HepG2 (cell line): ENCODE measurements around the gene HMG20B.

ENCODE experiments used
- EP300 ChIP-seq, 3 experiments: sonication (generic) in 1 of 3; formaldehyde crosslinking in 1 of 3; IDR thresholded peaks; 2 replicates each; pipeline versions ENCODE4 v1.5.1 to v1.6.1; 2011 to 2020; ENCODE audit warnings: low read depth in 2 of 3, low read length in 2 of 3, borderline replicate concordance in 1 of 3, improper control_type of control experiment in 1 of 3, mild to moderate bottlenecking in 1 of 3, missing genetic modification reagents in 1 of 3, moderate library complexity in 1 of 3
- IRF9 ChIP-seq: sonication (generic); formaldehyde crosslinking; IDR thresholded peaks from 2 replicates; pipeline ENCODE4 v1.8.0; 2022; ENCODE audit warnings: missing genetic modification reagents, mild to moderate bottlenecking, borderline replicate concordance
- MIXL1 ChIP-seq: IDR thresholded peaks from 2 replicates; pipeline ENCODE4 v1.6.1; 2016
- NCOA5 ChIP-seq: sonication (generic); formaldehyde crosslinking; IDR thresholded peaks from 2 replicates; pipeline ENCODE4 v1.4.0; 2020; ENCODE audit warnings: missing genetic modification reagents
- PHB2 ChIP-seq: fragments of 450-650 bp; IDR thresholded peaks from 2 replicates; pipeline ENCODE4 v1.6.1; 2018; ENCODE audit not compliant: partially characterized antibody
- YY1 ChIP-seq: IDR thresholded peaks from 2 replicates; pipeline ENCODE4 v1.6.1; 2011; ENCODE audit warnings: low read length, low read depth, moderate library complexity, mild to moderate bottlenecking; ENCODE audit not compliant: insufficient read depth, insufficient replicate concordance
- ZBTB8A ChIP-seq: sonication (generic); formaldehyde crosslinking; IDR thresholded peaks from 2 replicates; pipeline ENCODE4 v1.4.0; 2020; ENCODE audit warnings: mild to moderate bottlenecking, low read depth, missing genetic modification reagents, borderline replicate concordance
- ZNF780A ChIP-seq: sonication (generic); formaldehyde crosslinking; IDR thresholded peaks from 2 replicates; pipeline ENCODE4 v1.8.0; 2022; ENCODE audit warnings: mild to moderate bottlenecking, missing genetic modification reagents, moderate library complexity

- no peak for TF ChIP-seq ZNF780A (CRISPR knock-in tag)
- TF ChIP-seq YY1, result no peak
- no peak for TF ChIP-seq EP300 (IDR thresholded peaks at IDR 0.05; ENCODE audit: low read depth in 2 of 2, low read length in 2 of 2)
- TF ChIP-seq EP300 (CRISPR knock-in tag; IDR thresholded peaks at IDR 0.05; ENCODE audit: borderline replicate concordance), result no peak
- no peak for TF ChIP-seq ZBTB8A (CRISPR knock-in tag)
- TF ChIP-seq MIXL1 (CRISPR knock-in tag), result no peak
- TF ChIP-seq NCOA5 (CRISPR knock-in tag), result no peak
- TF ChIP-seq IRF9 (CRISPR knock-in tag), result no peak
- no peak for TF ChIP-seq PHB2
Observed at GRCh38 chr19:3612901-3613741, 40.4 kb downstream of the HMG20B start.
